GM12874 (cell line): Measurements from ENCODE around the gene BPIFB3.

Experiments
- CTCF ChIP-seq: IDR thresholded peaks from 2 replicates; pipeline ENCODE4 v1.5.1; 2011; ENCODE audit warnings: low read depth, mild to moderate bottlenecking, control low read depth, low read length, moderate library complexity; ENCODE audit not compliant: insufficient read depth

Gene BPIFB3

GRCh38 chr20:33028875-33029274 is 24.8 kb upstream of the BPIFB3 start:
- no peak for TF ChIP-seq CTCF

- TF ChIP-seq CTCF: no peak
Observed at GRCh38 chr20:33030076-33030475, 23.6 kb upstream of the BPIFB3 start.

- TF ChIP-seq CTCF: no peak
Observed at GRCh38 chr20:33030569-33030968, 23.1 kb upstream of the BPIFB3 start.

- TF ChIP-seq CTCF: no peak
Observed at GRCh38 chr20:33031531-33031930, 22.2 kb upstream of the BPIFB3 start, which contains the start of gene BPIFB6. Gene BPIFB6, plus strand, starts transcription at chr20:33031648. Its CDS starts 0 bp downstream, at chr20:33031648.

- no peak for TF ChIP-seq CTCF
Observed at GRCh38 chr20:33032555-33032954, 21.1 kb upstream of the BPIFB3 start.

GRCh38 chr20:33033381-33033780 is 20.3 kb upstream of the BPIFB3 start:
- no peak for TF ChIP-seq CTCF

- no peak for TF ChIP-seq CTCF
Observed at GRCh38 chr20:33034115-33034514, 19.6 kb upstream of the BPIFB3 start.

GRCh38 chr20:33034901-33035492 is 18.7 kb upstream of the BPIFB3 start:
- no peak for TF ChIP-seq CTCF
